HG02798 (cell line): ENCODE data around the gene JAM3.

Experiments
- ATAC-seq: cut with Tn5 transposase; IDR thresholded peaks from one replicate; pipeline ENCODE4 v1.9.1; 2021; ENCODE audit warnings: mild to moderate bottlenecking; ENCODE audit not compliant: unreplicated experiment, poor library complexity

The JAM3 gene

DNA sequence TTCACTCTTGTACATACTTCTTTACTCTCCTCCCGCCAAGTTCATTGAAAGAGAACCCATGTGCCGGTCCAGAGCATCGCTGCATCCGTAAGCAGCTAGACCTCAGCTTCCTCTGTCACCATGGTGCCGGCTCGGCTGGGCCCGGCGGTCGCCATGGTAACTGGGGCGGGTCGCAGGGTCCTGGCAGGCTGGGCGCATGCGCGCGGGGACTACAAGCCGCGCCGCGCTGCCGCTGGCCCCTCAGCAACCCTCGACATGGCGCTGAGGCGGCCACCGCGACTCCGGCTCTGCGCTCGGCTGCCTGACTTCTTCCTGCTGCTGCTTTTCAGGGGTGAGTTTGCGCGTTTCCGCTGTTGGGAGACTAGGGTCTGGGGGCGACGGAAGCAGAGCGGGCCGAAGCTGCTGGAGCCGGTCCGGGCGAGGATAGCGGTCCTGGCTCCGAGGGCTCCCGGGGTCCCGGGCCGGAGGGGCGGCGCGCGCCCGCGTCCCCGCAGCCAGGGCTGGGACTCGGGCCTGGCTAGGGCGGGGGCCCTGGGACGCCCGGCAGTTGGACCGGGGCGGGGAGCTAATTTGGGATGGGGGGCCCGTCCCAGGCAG lies at the start of gene JAM3:
JAM3 (plus strand) TSS at position 244 of the 597 bp plus-strand sequence; CDS start at position 256, 12 bp downstream.
- ATAC-seq, result peak; percentile 86

DNA sequence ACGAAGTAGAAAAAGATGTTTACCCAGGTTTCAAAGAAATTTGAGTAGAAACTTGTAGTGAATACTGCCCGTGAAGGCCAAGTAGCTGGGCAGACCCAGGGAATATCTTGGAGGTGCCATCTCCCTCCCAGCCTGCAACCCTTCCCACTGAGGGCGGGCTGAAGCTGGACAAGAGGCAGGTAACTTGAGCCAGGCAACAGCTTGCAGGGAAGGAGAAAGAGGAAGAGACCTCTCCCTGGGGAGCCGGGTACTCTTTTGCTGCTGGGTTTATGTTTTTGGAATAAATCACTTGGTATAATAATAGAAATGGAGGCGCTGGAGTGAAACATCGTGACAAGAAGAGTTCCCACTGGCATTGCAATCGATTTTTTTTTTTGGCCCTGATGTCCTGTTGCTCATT lies 49.4 kb upstream of the JAM3 start:
- ATAC-seq, result no peak

DNA sequence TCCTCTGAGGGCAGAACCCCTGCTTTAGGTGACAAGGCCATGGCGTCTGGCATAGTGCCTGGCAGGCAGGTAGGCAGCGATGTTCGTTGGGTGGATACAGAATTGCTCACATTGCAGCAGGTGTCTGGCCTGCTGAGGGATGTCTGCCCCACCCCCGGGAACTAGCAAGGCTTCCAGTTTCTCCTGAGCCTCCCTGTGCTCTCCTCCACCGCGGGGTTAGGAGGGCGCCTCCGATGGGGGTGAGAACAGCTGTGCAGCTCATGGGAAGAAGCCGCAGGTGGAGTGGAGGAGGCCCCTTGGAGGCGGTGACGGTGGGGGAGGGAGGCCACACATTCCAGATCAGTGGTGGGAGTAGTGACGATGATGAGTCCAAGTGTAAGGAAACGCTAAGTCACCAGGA lies 48.3 kb upstream of the JAM3 start:
- no peak for ATAC-seq

DNA sequence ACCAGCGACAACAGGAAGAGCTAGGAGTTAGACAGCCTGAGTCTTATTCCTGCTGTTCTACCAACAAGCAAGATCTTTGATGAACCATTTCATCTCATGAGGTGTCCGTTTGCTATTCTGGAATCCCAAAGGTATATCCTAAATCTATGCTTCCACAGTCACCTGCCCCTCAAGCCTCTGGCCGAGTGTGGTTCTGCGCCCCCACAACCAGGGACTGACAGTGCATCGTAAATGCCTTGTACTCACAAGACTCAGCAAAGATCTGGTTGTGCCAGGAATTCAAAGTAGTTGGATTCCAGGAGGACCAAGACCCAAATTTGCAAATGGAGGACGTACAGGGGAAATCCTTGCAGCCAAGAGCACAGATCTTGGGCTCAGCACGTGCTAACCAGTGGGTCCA lies 47.5 kb upstream of the JAM3 start:
- no peak for ATAC-seq

DNA sequence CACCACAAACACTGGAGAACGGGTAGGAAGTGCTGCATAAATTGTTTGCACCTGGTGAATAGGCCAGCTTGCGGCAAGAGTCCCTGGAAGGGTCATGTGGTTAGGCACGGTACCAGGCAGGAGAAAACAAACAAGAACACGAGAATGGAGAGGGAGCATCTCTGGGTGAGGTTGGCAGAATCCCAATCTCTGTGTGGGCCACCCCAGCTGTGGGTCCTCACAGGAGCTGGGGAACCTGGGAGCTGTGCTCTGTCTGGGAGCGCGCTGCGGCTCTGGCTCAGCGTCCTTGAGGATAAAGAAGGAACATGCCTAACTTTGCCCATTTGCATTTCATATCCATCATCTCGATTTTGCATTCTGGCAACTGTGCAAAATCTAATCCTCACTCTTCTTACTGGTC lies 46.1 kb upstream of the JAM3 start:
- ATAC-seq, result no peak

DNA sequence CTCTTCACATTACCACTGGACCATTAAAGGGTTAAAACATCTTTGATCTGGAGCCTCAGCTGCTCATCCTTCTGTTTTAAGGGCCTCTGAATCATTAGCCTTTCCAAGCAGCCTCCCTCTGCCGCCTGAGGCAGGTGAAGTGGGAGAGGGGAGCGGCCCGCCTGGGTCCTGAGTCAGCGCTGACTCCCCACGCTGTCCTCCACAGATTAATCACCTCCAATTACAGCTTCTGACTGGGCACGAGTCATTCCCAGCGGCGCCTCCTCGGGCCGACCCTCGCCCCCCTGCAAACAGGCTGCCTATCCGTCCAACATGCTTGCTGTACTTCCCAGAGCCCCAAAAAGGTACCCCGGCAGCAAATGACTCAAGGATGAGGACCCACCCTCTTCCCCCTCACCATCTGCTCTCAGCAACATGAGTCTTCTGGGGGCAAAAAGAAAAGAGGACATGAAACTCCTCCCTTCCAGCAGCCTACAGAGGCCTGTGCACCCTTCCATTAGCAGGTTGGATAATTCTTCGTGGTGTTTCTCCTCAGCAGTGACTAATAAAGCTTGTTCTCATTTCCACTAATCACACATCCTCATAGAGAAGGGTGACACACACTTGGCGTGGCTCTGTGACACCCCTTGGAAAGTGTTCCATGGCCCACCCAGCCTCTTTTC lies 44.3 kb upstream of the JAM3 start:
- no peak for ATAC-seq

DNA sequence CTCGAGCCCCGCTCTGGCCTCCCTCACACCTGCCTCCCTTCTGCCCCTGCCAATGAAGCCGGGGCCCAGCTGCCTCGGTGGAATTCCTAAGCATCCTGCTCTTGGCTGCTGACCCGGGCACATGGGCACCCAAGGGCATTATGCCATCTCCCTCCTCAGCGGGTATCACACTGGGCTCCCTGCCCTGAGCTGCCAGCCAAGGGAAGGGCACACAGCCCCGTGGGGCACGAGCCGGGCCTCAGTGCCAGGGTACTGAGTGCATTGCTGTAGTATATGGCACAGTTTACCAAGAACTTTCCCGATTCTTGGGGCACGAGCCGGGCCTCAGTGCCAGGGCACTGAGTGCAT lies 43.8 kb upstream of the JAM3 start:
- no peak for ATAC-seq

DNA sequence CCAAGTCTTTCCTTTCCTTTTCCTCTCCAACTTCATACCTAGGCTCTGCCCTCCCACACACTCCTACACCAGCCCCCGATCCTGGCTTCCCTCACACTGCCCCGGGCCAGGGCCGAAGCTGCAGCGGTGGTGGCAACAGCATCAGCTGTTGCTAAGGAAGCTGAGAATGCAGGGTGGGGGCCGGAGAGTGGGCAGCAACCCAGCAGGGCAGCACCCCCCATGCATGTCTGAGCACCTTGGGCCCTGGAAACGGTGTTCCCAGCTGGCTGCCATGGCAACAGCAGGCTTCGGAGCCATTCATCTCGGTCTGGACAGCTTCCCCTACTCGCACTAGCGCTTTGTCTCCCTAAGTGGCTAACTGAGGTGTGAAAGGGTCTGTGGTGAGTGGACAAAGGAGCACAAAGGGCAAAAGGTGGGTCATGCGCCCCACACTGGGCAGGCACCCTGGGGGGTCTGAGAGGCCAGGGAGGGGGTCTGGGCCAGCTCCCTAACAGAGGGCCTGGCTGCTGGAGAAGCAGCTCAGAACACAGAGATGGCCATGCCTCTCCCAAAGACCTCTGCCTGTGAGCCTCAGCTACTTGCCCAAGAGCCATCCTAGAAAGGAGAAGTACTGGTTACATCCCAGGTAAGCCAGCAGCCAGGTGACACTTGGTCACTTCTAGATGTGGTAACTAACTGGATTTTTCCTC lies 42.1 kb upstream of the JAM3 start:
- no peak for ATAC-seq

DNA sequence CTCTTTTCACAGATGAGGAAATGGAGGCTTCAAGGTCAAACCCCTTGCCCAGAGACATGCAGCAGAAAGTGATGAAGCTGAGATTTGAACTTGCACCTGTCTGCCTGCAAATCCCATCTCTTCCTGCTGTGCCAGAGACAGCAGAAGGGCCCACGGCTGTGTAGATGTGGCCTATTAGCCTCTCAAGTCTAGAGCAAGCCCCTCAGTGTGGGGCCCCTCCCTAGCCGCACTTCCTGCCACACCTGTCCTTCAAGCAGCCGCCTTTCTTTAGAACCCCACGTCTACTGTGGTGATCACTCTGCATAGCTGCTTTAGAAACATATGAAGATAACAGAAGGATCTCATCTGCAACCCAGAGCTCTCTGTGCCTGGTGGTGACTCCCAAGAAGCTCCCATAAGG lies 41.2 kb upstream of the JAM3 start:
- no peak for ATAC-seq

DNA sequence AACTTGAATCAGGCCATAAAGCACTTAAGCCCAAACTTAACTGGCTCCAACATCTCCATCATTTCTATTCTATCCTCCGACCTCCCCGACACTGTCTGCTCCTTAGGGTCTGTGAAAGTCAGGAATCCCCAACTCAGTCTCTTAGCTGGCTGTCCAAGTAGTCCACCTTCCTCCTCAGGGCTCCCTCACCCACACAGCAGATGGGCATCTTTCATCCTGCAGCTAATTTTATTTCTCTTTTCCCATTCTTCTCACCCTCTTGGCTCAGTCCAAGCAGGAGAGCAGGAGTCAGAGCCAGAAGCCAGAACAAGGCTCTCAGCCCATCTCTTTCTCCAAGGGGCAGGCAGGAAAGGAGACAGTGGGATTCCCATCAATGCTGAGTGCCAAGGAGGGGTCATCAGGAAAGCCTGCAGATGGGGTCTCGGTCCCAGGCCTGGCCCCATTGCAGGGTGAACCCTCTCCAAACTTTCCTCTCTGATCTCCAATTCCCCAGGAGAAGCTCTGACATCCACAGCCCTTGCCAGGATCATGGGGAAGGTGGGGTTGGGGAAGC lies 40.4 kb upstream of the JAM3 start:
- no peak for ATAC-seq

DNA sequence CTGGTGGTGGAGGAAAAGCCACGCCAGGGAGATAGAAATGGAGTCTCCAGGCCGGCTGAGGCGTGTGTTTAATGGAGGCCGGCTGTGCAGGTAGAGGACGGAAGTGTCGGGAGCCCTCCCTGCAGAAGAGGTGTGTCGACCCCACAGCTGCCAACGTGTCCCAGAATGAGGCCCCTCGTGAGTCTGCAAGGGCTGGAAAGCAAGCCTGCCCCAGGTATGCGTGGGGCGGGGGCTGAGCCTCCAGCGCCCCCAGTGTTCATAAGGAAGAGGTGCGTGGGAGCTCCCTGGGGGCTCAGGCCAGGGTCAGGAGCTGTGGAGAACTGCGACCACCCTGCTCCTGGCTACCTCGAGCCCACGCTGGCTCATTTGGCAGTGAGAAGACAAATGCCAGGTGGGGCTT lies 38.0 kb upstream of the JAM3 start:
- no peak for ATAC-seq

DNA sequence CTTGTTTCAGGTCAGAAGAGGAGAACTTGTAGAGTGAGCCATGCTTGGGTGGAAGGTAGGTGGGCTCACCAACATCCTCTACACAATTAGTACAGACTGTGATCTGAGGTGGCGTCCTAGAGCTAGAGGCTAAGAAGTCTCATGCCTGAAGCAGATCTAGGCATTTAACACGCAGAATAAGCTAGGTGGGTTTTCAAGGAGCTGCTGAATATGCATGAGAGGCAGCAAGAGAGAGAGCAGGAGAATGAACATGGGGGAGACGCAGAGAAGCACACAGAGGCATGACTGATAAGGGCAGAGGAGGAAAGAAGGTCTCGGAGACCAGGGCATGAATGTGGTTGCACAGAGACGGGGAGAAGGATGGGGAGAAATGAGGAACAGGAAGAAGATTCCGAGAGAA lies 36.8 kb upstream of the JAM3 start:
- no peak for ATAC-seq

DNA sequence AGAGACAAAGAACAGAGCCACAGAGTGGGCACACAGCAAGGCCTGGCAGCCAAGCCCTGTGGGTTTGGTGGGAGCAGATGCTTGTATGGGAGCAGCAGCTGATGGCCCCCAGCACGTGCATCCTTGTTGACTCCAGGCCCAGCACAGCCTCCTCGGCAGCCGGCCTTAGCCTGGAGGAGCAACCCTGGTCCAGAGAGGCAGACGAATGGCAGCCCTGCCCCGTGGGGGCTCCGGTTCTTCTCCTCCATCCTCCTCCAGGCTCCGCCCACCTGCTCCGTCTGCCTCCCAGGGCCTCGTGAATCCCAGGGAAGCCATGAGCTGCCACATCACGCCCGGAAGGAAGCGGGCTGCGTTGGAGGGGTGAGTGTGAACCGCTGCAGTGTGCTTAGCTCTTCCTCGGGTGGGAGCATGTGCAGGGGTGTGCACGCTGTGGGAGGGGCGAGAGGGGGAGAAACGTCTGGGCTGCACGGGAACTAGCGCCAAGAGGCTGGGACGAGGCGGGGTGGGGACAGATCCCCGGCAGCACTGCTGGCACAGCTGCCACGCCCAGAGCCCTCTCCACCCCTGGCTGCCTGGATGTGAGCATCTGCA lies 36.3 kb upstream of the JAM3 start:
- ATAC-seq, result no peak

DNA sequence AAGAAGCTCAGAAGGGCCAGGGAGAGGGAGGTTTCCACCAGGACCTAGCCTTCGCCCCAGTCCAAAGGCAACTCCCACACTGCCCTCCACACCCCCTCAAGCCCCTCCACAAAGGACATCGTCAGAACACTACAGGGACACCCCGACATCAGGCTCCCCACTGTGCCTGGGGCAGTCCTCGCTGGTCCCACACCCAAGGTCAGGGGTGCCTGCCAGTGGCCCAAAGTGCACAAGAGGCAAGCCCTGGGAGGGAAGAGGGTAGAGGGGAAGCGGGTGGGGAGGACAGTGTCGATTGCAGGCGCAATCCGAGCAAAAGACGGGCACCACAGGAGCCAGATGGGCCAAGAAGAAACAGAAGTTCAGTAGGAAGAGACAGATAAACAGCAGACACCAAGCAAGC lies 35.6 kb upstream of the JAM3 start:
- ATAC-seq, result no peak

DNA sequence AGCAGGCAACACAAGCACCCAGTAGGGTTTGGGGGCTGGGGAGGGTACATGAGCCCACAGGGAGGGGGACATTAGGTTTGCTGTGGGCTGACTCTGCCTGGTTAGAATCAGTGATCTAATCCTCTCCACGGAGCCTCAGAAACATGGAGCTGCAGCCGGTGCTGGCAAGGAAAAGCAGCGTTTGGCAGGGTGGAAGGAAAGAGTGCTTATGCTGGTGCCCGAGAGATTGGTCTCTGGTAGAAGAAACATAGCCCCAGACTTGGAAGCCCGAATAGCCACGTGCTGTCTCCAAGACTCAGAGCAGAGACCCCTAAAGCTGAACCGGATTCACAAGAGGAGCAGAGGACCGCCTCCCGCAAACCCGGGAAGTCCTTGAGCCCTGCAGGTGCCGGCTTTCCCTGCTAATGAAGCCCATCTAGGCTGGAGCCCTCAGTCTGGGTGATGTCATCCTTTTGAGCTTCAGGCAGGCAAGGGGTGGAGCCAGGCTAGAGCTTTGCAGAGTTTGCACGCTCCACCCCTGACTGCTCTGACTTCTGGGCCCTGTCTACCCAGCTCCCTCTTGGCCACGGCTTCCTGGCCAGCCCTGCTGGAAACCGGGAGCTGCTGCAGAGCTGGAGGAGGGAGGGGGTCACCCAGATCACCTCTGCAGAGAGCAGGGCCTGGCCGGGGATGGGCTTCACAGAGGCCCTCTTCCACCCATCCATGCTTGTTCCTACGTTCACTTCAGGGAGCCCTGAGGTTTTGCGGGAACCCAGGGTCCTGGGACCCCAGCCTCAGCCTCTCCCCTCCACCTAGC lies 35.0 kb upstream of the JAM3 start:
- ATAC-seq, result no peak

DNA sequence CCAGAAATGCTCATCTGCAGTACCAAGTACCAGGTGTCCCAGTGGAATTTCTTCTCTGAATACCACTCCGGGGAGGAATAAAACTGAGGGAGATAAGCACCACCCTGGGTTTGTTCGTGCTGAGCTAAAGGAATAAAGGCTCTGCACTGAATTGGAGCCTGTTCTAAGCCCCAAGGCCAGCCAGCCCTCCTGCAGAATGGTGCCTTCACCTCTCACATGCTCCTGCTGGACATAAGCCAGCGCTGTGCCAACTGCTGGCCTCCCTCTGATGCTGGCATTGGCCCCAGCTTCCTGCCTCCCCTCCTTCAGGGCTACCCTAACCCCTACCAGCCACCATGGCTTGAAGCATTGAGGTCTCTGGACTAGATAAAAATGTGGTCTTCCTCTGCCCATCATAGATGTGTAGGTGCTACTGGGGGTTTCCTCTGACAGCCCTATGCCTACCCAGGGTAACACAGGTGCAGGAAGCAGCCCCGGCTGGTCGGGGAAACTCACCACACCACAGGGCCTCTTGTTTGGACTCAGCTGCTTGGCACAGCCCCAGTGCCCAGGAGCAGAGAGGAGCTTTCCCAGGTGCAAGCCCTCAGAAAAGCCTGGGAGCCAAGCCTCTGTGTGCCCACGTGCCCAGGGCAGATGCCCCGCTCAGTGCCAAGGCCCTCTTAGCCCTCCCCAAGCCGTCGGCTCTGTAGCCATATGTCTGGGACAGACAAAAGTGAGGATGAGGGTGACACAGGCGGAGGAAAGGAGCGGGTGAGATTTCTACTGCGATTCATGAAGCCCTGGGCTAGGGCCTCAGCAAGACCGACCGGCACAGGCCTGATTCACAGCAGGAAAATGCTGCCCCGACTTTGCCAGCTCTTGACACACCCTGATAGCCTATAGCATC lies 34.1 kb upstream of the JAM3 start:
- ATAC-seq, result no peak

DNA sequence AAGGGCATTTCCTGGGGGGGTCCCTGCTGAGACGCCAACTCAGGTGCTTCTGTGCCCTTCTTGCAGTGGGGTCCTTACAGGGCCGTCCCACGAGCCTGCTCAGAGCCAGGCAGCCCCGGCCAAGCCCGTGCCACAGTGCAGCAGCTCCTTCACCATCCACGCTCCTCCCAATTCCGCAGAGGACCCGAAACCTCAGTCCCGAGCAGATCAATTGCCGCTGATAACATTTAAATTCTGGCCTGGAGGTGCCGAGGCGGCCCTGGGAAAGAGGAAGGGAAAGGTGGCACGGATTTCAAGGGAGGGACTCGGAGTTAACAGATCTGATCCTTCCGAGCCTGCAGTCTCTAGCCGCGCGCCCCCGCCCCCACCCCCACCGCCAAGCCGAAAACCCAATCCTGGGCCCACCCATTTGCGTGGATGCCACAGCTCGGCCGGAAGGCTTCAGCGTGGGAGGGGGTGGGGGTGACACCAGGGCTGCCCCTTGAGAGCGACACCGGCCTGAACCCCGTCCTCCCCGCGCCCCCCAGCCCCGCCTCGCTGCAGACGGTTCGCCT lies 32.3 kb upstream of the JAM3 start:
- ATAC-seq, result no peak

DNA sequence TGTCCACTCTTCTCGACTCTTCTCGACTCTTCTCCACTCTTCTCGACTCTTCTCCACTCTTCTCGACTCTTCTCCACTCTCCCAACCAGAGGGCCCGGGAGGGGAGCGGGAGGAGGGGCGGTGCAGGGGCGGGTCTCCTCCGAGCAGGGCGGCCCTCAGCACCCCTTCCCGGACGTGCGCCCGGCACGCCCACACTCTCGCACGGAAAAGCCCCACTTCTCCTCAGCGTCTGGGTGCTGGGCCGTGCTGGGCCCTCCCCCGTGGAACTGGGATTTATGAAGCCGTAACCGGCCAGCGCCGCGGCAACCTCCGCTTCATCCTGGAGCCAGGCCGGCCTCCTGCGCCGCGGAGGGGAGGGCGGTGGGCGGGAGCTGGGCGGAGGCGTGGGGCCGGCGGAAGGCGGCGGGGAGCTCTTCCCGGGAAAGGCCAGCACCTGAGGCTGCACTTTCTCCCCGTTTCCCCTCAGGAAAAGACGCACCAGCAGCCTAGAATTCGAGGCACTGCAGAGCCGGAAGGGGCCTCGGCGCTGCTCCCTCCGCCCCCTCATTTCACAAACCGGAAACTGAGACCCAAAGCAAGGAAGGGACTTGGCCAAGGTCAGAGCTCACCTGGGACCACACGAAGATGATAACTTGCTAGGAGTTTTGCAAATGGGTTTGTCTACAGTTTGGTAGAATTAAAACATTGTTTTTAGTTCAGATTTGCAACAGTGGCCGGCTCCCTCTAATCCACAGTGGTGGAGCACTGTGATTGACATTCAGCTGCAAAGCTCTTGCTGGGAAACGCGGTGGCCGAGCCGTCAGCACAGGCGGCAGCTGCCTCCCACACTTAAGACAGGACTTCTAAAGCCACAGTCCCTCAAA lies 31.6 kb upstream of the JAM3 start:
- ATAC-seq, result peak; percentile 65
